K562 (cell line): ENCODE results near the gene VPS45. TPM values are rescaled to one million over a fixed set of nuclear protein-coding genes. Genes with fewer than 3 reads are reported as not detected.

ENCODE experiments used
- BRD4 ChIP-seq: fragments of 200-600 bp; sonication (generic); IDR thresholded peaks from 2 replicates; pipeline ENCODE4 v1.6.1; 2017; ENCODE audit warnings: inconsistent platforms
- CCNT2 ChIP-seq: IDR thresholded peaks from 2 replicates; pipeline ENCODE4 v1.6.1; 2011; ENCODE audit warnings: borderline replicate concordance, low read depth, mild to moderate bottlenecking, moderate library complexity, mixed read lengths, low read length; ENCODE audit not compliant: insufficient read length; ENCODE audit errors: extremely low read depth
- E2F1 ChIP-seq: sonication (generic); formaldehyde crosslinking; IDR thresholded peaks from 2 replicates; pipeline ENCODE4 v1.8.1; 2023; ENCODE audit warnings: mild to moderate bottlenecking, missing genetic modification reagents, moderate library complexity
- HBP1 ChIP-seq: fragments of 450-650 bp; formaldehyde crosslinking; IDR thresholded peaks from 2 replicates; pipeline ENCODE4 v1.4.0; 2022; ENCODE audit warnings: missing genetic modification characterization
- HMG20B ChIP-seq: fragments of 250-450 bp; sonication (Bioruptor Pico); IDR thresholded peaks from 2 replicates; pipeline ENCODE4 v1.5.0; 2021; ENCODE audit warnings: mild to moderate bottlenecking
- MAZ ChIP-seq, 2 experiments: fragments of 450-650 bp in 1 of 2; sonication (generic) in 1 of 2; formaldehyde crosslinking; IDR thresholded peaks in 1 of 2; conservative IDR thresholded peaks in 1 of 2; 2 replicates each; pipeline versions ENCODE4 v1.4.0 to v1.5.0; 2020; ENCODE audit warnings: mild to moderate bottlenecking in 1 of 2, missing genetic modification reagents in 1 of 2
- MCM7 ChIP-seq, 2 experiments: fragments of 450-650 bp; IDR thresholded peaks; 2 replicates each; pipeline ENCODE4 v1.6.1; 2016 to 2018
- NFIC ChIP-seq: fragments of 450-650 bp; IDR thresholded peaks from 2 replicates; pipeline ENCODE4 v1.6.1; 2017; ENCODE audit warnings: mild to moderate bottlenecking, inconsistent platforms
- PTRF ChIP-seq: fragments of 450-650 bp; IDR thresholded peaks from 2 replicates; pipeline ENCODE4 v1.6.1; 2016; ENCODE audit warnings: mild to moderate bottlenecking, missing genetic modification characterization, missing compliant biosample characterization
- TAL1 ChIP-seq: fragments of 450-650 bp; IDR thresholded peaks from 2 replicates; pipeline ENCODE4 v1.6.1; 2016; ENCODE audit warnings: mild to moderate bottlenecking
- VEZF1 ChIP-seq: fragments of 200-800 bp; sonication (Bioruptor generic); IDR thresholded peaks from 2 replicates; pipeline ENCODE4 v1.6.1; 2017; ENCODE audit warnings: missing genetic modification characterization, missing compliant biosample characterization
- ZBTB40 ChIP-seq, 2 experiments: fragments of 450-650 bp in 1 of 2; sonication (generic) in 1 of 2; formaldehyde crosslinking in 1 of 2; IDR thresholded peaks; 2 replicates each; pipeline versions ENCODE4 v1.7.1 to v1.9.0; 2016 to 2022; ENCODE audit warnings: inconsistent platforms in 1 of 2, mild to moderate bottlenecking in 1 of 2, missing genetic modification reagents in 1 of 2
- ZEB2 ChIP-seq: fragments of 450-650 bp; IDR thresholded peaks from 2 replicates; pipeline ENCODE4 v1.6.1; 2016
- polyA plus RNA-seq, 8 experiments: library from polyadenylated mRNA; depleted of rRNA in 4 of 8; stranded (reverse) in 5 of 8; unstranded in 3 of 8; fragments of >200 nt; fragmentation: Nextera tagmentation in 2 of 8; fragmentation: Illumina TruSeq in 1 of 8; extraction: Ambion mirVana in 2 of 8; extraction: Trizol in 1 of 8; gene quantifications; 2 replicates each; pipeline versions ENCODE4 v1.2.1 to v1.2.3, GENCODE V29; 2011 to 2014; ENCODE audit warnings: inconsistent platforms in 1 of 8, missing spikeins in 1 of 8
- total RNA-seq, 7 experiments: library from RNA; depleted of rRNA in 6 of 7; stranded (reverse); fragments of >200 nt in 6 of 7; fragmentation: Illumina TruSeq in 2 of 7; extraction: Trizol in 2 of 7; gene quantifications; 2 replicates each; pipeline versions ENCODE4 v1.2.1 to v1.2.3, GENCODE V29; 2011 to 2021; ENCODE audit warnings: low replicate concordance in 1 of 7

VPS45 gene
- total and polyA plus RNA-seq, 9 of the 15 experiments (the other 6 are each of a cell fraction or from before 2014, with no cell fraction given), result 17.9 to 48.2 (median 34.4) TPM

- peak in 1 of 2 experiments; percentile 44; a peak in 1 of 4 replicates for TF ChIP-seq MAZ (CRISPR knock-in tag; conservative IDR thresholded peaks at IDR 0.05 in 1 of 2, IDR thresholded peaks at IDR 0.05 in 1 of 2)
- no peak for TF ChIP-seq HBP1
- TF ChIP-seq NFIC, result no peak
- peak; percentile 43; the same call in 1 of the 2 replicates for TF ChIP-seq BRD4
- TF ChIP-seq ZEB2, result no peak
- TF ChIP-seq VEZF1 (CRISPR knock-in tag), result no peak; the same call in 1 of the 2 replicates
- TF ChIP-seq CCNT2, result peak; percentile 14
- no peak for TF ChIP-seq MCM7 (IDR thresholded peaks at IDR 0.05)
- TF ChIP-seq TAL1, result no peak
- TF ChIP-seq E2F1, result no peak
- no peak for TF ChIP-seq HMG20B (CRISPR knock-in tag)
- no peak for TF ChIP-seq PTRF (tag)
- 0 out of 2 replicates have a peak, but pooled peaks have one; percentile 29 for TF ChIP-seq ZBTB40 (IDR thresholded peaks at IDR 0.05)
- no peak for TF ChIP-seq ZBTB40 (CRISPR knock-in tag; IDR thresholded peaks at IDR 0.05)
Measured at GRCh38 chr1:150150133-150151021, 82.8 kb downstream of the VPS45 start (continued).
